ENCODE results near the gene DSE.

The DSE gene

DNA sequence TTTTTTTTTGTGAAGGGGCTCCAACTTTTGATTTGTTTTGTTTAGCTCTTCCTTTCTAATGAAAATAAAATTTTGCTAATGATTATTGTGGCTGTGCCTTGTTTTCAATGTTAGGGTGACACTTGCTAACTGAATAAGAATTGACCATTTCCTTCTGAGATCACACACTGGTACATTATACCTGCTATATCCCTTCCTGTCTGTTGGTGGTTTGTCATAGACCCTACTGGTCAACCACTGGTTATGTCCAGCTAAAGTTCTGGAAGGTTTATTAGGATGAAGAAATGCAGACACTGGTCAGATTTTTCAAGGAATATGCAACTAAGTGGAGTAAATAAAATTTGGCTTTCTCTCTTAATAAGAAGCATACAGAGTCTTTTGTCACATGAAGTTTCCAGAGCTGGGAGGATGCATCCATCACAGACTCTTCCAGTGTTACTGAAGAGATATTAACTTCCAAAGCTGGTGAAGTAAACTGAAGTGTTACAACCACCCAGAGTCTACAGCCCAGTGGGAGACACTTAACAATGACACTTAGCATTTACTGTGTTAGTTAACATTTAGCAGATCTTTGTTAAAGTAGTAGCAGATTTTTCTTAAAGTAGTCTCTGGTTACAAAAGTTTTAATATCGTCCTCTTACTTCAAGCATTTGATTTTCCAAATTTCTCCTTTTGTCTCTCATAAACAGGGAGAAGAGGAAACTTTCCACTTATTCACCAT lies 121.0 kb downstream of the DSE start:
- no peak for DNase-seq

DNA sequence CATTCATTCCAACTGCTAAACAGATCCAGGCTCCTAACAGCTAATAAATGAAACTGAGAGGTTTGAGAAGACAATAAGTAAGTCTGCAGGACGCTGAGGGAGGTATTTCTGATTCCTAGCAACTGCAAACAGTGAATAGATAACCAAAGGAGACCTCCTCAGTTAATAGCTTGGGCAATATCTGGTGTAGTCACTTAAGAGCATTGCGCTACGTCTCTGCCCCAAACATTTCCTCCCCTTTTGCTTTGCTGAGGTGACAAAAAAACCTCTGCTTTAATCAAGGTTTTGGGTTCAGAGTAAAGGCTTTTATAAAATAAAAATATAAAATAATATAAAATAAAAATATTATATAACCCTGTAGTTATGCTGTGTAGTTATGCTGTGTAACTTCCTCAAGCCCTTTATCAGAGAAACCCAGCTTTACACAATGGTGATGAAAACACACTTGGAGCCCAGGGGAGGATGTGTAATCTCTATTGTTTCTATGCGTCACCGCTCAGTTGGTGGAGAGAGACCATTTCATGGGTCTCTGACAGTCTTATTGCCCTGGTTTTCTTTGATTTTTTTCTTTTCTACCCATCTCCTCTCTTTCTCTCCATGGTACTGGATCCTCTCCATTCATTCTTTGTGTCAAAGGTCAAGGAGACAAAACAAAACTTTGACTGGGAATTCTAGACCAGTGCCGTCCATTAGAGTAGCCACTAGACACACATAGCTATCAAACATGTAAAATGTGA lies 121.8 kb downstream of the DSE start:
- DNase-seq: no peak
